Subcutaneous abdominal adipose tissue (tissue), 5 donors: Measurements from ENCODE around the gene TAS2R50.

ENCODE experiments used
- H3K27ac ChIP-seq: one replicate; pipeline ENCODE4 v1.7.0; 2013; ENCODE audit warnings: low read depth, mild to moderate bottlenecking, inconsistent platforms, low read length, moderate library complexity
- H3K27me3 ChIP-seq, 5 donors: one replicate each; pipeline ENCODE4 v1.7.0; 2013; ENCODE audit warnings: low read length in 5 of 5, inconsistent platforms in 1 of 5; ENCODE audit not compliant: control insufficient read depth in 5 of 5, insufficient read depth in 4 of 5
- H3K36me3 ChIP-seq, 5 donors: one replicate each; pipeline ENCODE4 v1.7.0; 2013; ENCODE audit warnings: low read length in 5 of 5; ENCODE audit not compliant: control insufficient read depth in 5 of 5, insufficient read depth in 5 of 5
- H3K4me1 ChIP-seq, 5 donors: one replicate each; pipeline ENCODE4 v1.7.0; 2013; ENCODE audit warnings: low read length in 5 of 5, mild to moderate bottlenecking in 3 of 5, moderate library complexity in 1 of 5; ENCODE audit not compliant: control insufficient read depth in 5 of 5, insufficient read depth in 5 of 5
- H3K4me3 ChIP-seq, 5 donors: one replicate each; pipeline ENCODE4 v1.7.0; 2013; ENCODE audit warnings: low read length in 5 of 5, low read depth in 1 of 5
- H3K9ac ChIP-seq, 5 donors: one replicate each; pipeline ENCODE4 v1.7.0; 2013; ENCODE audit warnings: low read length in 5 of 5, mild to moderate bottlenecking in 4 of 5, moderate library complexity in 3 of 5
- H3K9me3 ChIP-seq, 5 donors: one replicate each; pipeline ENCODE4 v1.7.0; 2013; ENCODE audit warnings: low read length in 5 of 5; ENCODE audit not compliant: control insufficient read depth in 5 of 5
- donor health status: healthy.
- donor health status: healthy.
- donor health status: healthy.
- donor health status: healthy.
- donor health status: healthy.

The TAS2R50 gene

GRCh38 chr12:10959804-10960203 lies 26.9 kb downstream of the TAS2R50 start:
- Histone ChIP-seq H3K4me1 (no peaks in the 10 kb centered on the region), H3K9ac (no peak overlapping the region), H3K4me3 (no peak overlapping the region), H3K9me3 (peaks cover 0 to 3% (median 0%) of the 10 kb centered on the region in 5 donors), H3K27ac (no peak overlapping the region), H3K27me3 (no peaks in the 10 kb centered on the region), H3K36me3 (no peaks in the 10 kb centered on the region)

- Histone ChIP-seq H3K36me3 (no peaks in the 10 kb centered on the region), H3K4me3 (no peak overlapping the region), H3K27me3 (no peaks in the 10 kb centered on the region), H3K4me1 (no peaks in the 10 kb centered on the region), H3K27ac (no peak overlapping the region), H3K9me3 (peaks cover 0 to 3% (median 0%) of the 10 kb centered on the region in 5 donors), H3K9ac (no peak overlapping the region)
Observed at GRCh38 chr12:10957741-10958140, 29.0 kb downstream of the TAS2R50 start.

GRCh38 chr12:10956085-10956484 lies 30.6 kb downstream of the TAS2R50 start:
- H3K36me3 ChIP-seq, result no peaks in the 10 kb centered on the region
- peaks cover 0 to 3% (median 0%) of the 10 kb centered on the region in 5 donors for H3K9me3 ChIP-seq
- H3K27me3 ChIP-seq, result no peaks in the 10 kb centered on the region
- no peak overlapping the region for H3K4me3 ChIP-seq
- no peaks in the 10 kb centered on the region for H3K4me1 ChIP-seq
- no peak overlapping the region for H3K9ac ChIP-seq
- no peak overlapping the region for H3K27ac ChIP-seq

GRCh38 chr12:10952645-10953044 lies 34.1 kb downstream of the TAS2R50 start:
- H3K9ac ChIP-seq, result no peak overlapping the region
- no peaks in the 10 kb centered on the region for H3K27me3 ChIP-seq
- no peaks in the 10 kb centered on the region for H3K4me1 ChIP-seq
- H3K27ac ChIP-seq, result no peak overlapping the region
- peaks cover 0 to 3% (median 0%) of the 10 kb centered on the region in 5 donors for H3K9me3 ChIP-seq
- H3K4me3 ChIP-seq, result no peak overlapping the region
- no peaks in the 10 kb centered on the region for H3K36me3 ChIP-seq

DNA sequence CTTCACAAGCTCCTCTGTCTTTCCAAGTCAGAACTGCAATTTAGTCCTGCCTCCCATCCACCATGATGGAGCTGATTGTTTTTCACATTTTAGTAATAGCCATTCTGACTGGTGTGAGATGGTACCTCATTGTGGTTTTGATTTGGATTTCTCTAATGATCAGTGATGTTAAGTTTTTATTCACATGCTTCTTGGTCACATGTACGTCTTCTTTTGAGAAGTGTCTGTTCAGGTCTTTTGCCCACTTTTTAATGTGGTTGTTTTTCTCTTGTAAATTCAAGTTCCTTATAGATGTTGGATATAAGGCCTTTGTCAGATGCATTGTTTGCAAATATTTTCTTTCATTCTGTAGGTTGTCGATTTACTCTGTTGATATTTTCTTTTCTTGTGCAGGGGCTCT lies 43.5 kb downstream of the TAS2R50 start:
- H3K9me3 ChIP-seq, result no peaks in the 10 kb centered on the region
- H3K4me3 ChIP-seq, result no peak overlapping the region
- H3K27ac ChIP-seq, result no peak overlapping the region
- no peaks in the 10 kb centered on the region for H3K27me3 ChIP-seq
- no peak overlapping the region for H3K9ac ChIP-seq
- no peaks in the 10 kb centered on the region for H3K36me3 ChIP-seq
- H3K4me1 ChIP-seq, result no peaks in the 10 kb centered on the region

DNA sequence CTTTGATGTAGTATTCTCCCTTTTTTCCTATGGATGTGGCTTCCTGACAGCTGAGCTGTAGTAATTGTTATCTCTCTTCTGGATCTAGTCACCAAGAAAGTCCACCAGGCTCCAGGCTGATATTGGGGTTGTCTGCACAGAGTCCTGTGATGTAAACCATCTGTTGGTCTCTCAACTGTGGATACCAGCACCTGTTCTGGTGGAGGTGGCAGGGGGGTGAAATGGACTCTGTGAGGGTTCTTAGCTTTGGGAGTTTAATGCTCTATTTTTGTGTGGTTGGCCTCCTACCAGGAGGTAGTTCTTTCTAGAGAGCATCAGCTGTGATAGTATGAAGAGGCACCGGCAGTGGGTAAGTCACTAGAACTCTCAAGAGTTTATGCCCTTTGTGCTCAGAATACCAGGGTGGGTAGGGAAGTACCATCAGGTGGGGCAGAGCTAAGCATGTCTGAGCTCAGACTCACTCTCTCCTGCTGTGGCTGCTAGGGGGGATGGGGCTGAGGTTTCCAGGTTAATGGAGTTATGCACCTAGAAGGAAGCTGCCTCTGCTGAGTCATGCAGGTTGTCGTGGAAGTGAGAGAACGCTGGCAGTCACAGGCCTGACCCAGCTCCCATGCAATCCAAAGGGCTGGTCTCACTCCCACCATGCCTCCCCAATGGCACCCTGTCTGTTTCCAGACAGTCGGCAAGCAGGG lies 44.6 kb downstream of the TAS2R50 start:
- Histone ChIP-seq H3K9me3 (no peaks in the 10 kb centered on the region), H3K36me3 (no peaks in the 10 kb centered on the region), H3K4me1 (no peaks in the 10 kb centered on the region), H3K27ac (no peak overlapping the region), H3K27me3 (no peaks in the 10 kb centered on the region), H3K9ac (no peak overlapping the region), H3K4me3 (no peak overlapping the region)

- Histone ChIP-seq H3K4me3 (no peak overlapping the region), H3K9me3 (no peaks in the 10 kb centered on the region), H3K27ac (no peak overlapping the region), H3K36me3 (no peaks in the 10 kb centered on the region), H3K27me3 (no peaks in the 10 kb centered on the region), H3K4me1 (no peaks in the 10 kb centered on the region), H3K9ac (no peak overlapping the region)
Observed at GRCh38 chr12:10941369-10941768, 45.3 kb downstream of the TAS2R50 start.

GRCh38 chr12:10940389-10940788 lies 46.3 kb downstream of the TAS2R50 start:
- H3K4me3 ChIP-seq, result no peak overlapping the region
- H3K27ac ChIP-seq, result no peak overlapping the region
- no peaks in the 10 kb centered on the region for H3K9me3 ChIP-seq
- no peaks in the 10 kb centered on the region for H3K27me3 ChIP-seq
- H3K9ac ChIP-seq, result no peak overlapping the region
- no peaks in the 10 kb centered on the region for H3K4me1 ChIP-seq
- H3K36me3 ChIP-seq, result no peaks in the 10 kb centered on the region

DNA sequence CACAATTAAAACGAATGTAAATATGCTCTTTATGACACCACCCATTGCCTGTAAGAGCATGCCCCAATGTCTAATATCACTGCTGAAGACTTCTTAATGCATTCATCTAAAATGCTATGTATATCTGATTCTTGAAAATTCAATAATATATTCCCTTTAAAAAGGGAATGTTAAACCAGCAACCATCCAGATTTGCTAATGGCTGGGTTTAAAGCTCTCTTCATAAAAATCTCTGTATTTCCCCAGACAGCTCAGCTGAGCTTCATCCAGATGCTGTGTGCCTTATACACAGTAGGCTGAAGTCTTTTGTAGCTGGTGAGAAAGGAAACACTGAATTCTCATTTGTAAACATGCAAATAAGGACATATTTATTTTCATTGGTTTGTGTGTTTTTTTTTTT lies 47.5 kb downstream of the TAS2R50 start, which contains the start of gene TAS2R14:
TAS2R14 (minus strand) TSS at position 101 of the 400 bp plus-strand sequence; CDS start at position 45, 56 bp downstream.
- Histone ChIP-seq H3K4me1 (no peaks in the 10 kb centered on the region), H3K27ac (no peak within 1 kb of the TSS), H3K9ac (no peak within 1 kb of the TSS), H3K9me3 (no peaks in the 10 kb centered on the region), H3K27me3 (no peaks in the 10 kb centered on the region), H3K36me3 (no peaks in the 10 kb centered on the region), H3K4me3 (no peak within 1 kb of the TSS)

DNA sequence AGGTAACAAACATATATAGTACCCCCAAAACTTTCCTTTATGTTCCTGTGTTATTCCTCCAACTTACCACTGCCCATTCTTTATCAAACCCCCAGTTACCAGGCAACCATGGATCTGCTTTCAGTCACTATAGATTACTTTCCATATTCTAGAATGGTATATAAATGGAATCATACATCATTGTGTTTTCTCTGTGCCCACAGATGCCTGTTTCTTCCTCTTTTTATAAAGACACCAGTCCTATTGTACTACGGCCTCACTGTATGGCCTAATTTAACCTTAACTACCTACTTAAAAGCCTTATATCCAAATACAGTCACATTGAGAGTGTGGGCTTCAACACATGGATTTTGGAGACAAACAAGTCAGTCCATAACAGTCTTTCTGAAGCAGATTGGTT lies 50.2 kb downstream of the TAS2R50 start:
- Histone ChIP-seq H3K4me3 (no peak overlapping the region), H3K36me3 (no peaks in the 10 kb centered on the region), H3K27ac (no peak overlapping the region), H3K4me1 (no peaks in the 10 kb centered on the region), H3K27me3 (no peaks in the 10 kb centered on the region), H3K9me3 (no peaks in the 10 kb centered on the region), H3K9ac (no peak overlapping the region)
